Bronchial epithelial cell (primary cell): ENCODE measurements around the gene F2R. TPM values are rescaled to one million over a fixed set of nuclear protein-coding genes. Genes with fewer than 3 reads are reported as not detected.
"Not testable (repeated sequence)": the region's sequence is repeated elsewhere in the genome, so short reads cannot be mapped to it uniquely, and the experiment has no call there.

Experiments
- DNase-seq: peaks from one replicate; pipeline ENCODE4 v3.0.0-alpha.2; 2010; ENCODE audit warnings: low read depth
- FAIRE-seq: peaks from 2 replicates; lab custom pipeline; 2011; peaks lifted over from hg19 to GRCh38; lab: Jason Lieb, UNC
- H3K27me3 ChIP-seq: 2 replicates; pipeline ENCODE4 v1.5.1; 2011; ENCODE audit warnings: low read length; ENCODE audit not compliant: control insufficient read depth, insufficient read depth
- H3K36me3 ChIP-seq: 2 replicates; pipeline ENCODE4 v1.5.1; 2011; ENCODE audit warnings: low read length; ENCODE audit not compliant: control insufficient read depth, insufficient read depth
- H3K4me3 ChIP-seq: 2 replicates; pipeline ENCODE4 v1.5.1; 2011; ENCODE audit warnings: mild to moderate bottlenecking, low read depth, low read length, control low read depth
- CTCF ChIP-seq: IDR thresholded peaks from 2 replicates; pipeline ENCODE4 v1.5.1; 2011; ENCODE audit warnings: mild to moderate bottlenecking, moderate library complexity, low read length, control low read depth, inconsistent platforms; ENCODE audit not compliant: insufficient read depth, severe bottlenecking
- total RNA-seq: library from RNA; depleted of rRNA; stranded (reverse); fragments of >200 nt; gene quantifications from 2 replicates; pipeline ENCODE4 v1.2.1, GENCODE V29; 2014

Gene F2R
- total RNA-seq, 1 donor from 2014 or later: 12.1 TPM

GRCh38 chr5:76765249-76765648 lies 49.3 kb downstream of the F2R start:
- FAIRE-seq: no peak

GRCh38 chr5:76766746-76767145 lies 50.8 kb downstream of the F2R start:
- FAIRE-seq (no peak), DNase-seq (peak; percentile 67)
- H3K36me3 ChIP-seq: no peaks in the 10 kb centered on the region
- no peaks in the 10 kb centered on the region for H3K27me3 ChIP-seq
- H3K4me3 ChIP-seq: no peak overlapping the region
- TF ChIP-seq CTCF: no peak

More at GRCh38 chr5:76765249-76765648, 49.3 kb downstream of the F2R start:
- no peak overlapping the region for H3K4me3 ChIP-seq
- H3K36me3 ChIP-seq: no peaks in the 10 kb centered on the region
- no peak for DNase-seq
- TF ChIP-seq CTCF: no peak
- H3K27me3 ChIP-seq: no peaks in the 10 kb centered on the region

GRCh38 chr5:76771041-76771440 lies 55.1 kb downstream of the F2R start:
- H3K4me3 ChIP-seq, H3K36me3 ChIP-seq, DNase-seq, H3K27me3 ChIP-seq, FAIRE-seq: not testable (repeated sequence)

- no peak for FAIRE-seq
Measured at GRCh38 chr5:76771705-76772405, 55.9 kb downstream of the F2R start.

GRCh38 chr5:76775921-76776320 lies 60.0 kb downstream of the F2R start:
- no peak for TF ChIP-seq CTCF
- Histone ChIP-seq H3K36me3 (no peaks in the 10 kb centered on the region), H3K27me3 (no peaks in the 10 kb centered on the region), H3K4me3 (no peak overlapping the region)
- DNase-seq (no peak), FAIRE-seq (no peak)

More at GRCh38 chr5:76771705-76772405, 55.9 kb downstream of the F2R start:
- no peaks in the 10 kb centered on the region for H3K36me3 ChIP-seq
- H3K27me3 ChIP-seq: no peaks in the 10 kb centered on the region
- no peak overlapping the region for H3K4me3 ChIP-seq
- DNase-seq: no peak
- no peak for TF ChIP-seq CTCF

- FAIRE-seq: no peak
- H3K4me3 ChIP-seq: no peak overlapping the region
- no peak for TF ChIP-seq CTCF
- no peaks in the 10 kb centered on the region for H3K27me3 ChIP-seq
- DNase-seq: no peak
- no peaks in the 10 kb centered on the region for H3K36me3 ChIP-seq
Measured at GRCh38 chr5:76776391-76776790, 60.5 kb downstream of the F2R start.

- H3K36me3 ChIP-seq, FAIRE-seq, DNase-seq, H3K27me3 ChIP-seq, H3K4me3 ChIP-seq: not testable (repeated sequence)
Measured at GRCh38 chr5:76780616-76781015, 64.7 kb downstream of the F2R start.
